Fibroblast of skin of left biceps (primary cell): Measurements from ENCODE around the gene IQCE.

Experiments used
- DNase-seq, 2 experiments: peaks; one replicate each; pipeline ENCODE4 v3.0.0-alpha.2; 2013; ENCODE audit warnings: low read depth in 2 of 2

Gene IQCE

DNA sequence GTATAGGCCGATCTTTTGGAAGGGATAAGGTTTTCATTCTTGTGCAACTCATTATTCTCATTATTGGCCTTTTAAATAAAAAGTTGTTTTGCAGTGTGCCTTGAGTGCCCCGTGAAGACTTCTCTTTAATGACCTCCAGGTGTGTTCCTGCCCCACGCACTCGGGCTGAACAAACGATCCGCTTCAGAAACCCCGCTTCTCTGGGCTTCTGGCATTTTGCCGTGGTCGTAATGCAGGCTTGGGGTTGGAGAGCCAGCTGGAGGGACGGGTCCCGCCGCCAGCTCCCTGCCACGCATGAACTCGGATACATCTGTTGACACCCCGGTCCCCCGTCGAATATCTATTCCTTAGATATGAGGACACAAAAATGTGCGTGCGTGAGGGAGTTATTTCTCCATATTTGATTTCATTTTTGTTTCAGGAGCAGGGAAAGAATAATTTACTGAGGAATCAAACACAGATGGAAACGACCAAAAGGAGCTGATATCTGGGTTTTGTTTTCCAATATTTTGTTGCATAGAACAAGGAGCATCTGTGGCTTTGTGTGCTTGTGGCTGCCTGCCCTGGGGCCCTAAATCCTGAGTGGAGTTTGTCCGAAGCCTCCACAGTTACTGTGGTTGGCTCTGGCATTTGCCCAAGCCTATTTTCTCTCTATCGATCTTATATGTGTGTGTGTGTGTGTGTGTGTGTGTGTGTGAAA, 56.0 kb downstream of the IQCE start:
- DNase-seq, result no peak

DNA sequence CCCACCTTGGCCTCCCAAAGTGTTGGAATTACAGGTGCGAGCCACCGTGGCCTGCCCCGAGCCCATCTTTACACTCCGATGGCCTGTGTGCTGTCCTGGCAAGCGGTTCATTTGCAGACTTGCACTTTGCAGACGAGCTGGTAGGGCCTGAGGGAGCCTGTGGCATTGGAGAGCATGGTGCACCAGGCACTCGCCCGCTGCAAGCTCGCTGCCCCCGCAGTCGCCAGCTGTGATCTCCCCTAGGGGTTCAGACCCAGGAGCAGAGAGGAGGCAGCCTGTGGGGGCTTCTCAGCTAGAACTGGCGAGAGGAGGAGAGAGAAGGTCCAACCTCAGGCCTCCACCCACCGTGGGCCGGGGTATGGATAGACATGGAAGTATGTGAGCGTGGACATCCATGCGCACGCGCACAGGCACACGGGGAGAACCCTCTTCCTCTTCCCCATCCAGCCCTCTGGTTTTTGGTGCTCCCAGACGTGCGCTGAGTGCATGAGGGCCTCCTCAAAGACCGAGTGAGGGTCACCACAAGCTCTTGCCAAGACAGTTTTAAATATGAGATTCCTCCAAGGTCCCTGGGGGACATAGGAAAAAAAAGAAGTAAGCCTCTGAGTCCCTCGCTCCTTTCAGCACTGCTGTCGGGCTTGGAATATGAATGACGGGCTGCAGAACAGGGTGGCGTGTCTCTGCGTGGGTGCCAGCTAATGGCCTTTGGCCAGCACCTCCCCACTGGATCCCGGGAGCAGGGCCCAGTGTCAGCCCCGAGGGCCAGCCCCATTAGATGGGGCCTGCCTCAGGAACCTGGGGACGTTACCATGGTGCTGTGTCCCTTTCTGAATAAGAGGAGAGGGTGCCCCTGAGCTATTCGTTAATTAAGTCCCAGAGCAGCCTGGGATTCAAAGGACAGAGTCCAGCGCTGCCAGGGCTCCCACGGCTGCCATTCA, 57.9 kb downstream of the IQCE start:
- no peak for DNase-seq

GRCh38 chr7:2617325-2617905, 58.6 kb downstream of the IQCE start:
- DNase-seq, result no peak

DNA sequence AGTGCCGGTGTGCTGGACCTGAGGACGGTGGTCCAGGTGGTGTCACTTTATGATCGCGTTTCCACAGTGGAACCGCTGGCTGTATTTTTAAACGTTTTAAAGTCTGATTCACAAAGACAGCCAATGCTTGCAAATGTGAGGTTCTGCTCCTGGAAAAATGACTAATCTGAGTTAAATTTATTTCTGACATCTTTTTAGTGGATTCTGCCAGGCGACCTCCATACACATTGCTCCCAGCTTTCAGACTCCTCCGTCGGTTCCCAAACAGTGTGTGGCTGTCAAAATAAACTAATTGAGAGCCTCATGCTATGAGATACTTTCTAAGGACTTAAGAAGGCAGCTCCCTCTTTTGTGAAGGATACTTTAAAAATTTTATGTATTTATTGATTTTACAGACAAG, 60.3 kb downstream of the IQCE start:
- no peak for DNase-seq

GRCh38 chr7:2621061-2621828, 62.5 kb downstream of the IQCE start:
- no peak for DNase-seq

DNA sequence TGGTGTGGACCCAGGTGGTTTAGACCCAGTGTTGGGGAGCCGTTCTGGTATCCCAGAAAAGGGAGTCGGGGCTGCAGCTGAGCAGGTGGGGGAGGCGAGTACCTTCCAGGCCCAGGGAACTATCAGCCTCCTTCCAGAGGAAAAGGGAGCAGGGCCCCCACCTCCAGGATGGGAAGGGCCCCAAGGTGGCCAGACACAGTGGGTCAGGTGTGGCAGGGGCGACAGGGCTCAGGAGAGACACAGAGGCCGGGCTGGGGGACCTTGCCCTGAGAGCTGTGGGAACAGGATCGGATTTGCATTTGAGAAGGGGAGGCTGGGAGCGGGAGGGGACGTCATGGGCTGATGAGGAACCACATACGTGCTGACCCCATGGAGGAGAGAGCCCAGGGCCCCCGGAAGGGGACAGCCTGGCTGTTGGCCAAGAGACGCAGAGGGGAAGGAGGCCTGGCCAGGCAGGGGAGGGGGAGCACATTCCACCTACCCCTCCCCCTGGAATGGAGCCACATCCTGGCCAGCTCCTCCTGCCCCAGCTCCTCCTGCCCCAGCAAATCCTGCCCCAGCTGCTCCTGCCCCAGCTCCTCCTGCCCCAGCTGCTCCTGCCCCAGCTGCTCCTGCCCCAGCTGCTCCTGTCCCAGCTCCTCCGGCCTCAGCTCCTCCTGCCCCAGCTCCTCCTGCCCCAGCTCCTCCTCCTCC, 63.3 kb downstream of the IQCE start:
- DNase-seq, result no peak

DNA sequence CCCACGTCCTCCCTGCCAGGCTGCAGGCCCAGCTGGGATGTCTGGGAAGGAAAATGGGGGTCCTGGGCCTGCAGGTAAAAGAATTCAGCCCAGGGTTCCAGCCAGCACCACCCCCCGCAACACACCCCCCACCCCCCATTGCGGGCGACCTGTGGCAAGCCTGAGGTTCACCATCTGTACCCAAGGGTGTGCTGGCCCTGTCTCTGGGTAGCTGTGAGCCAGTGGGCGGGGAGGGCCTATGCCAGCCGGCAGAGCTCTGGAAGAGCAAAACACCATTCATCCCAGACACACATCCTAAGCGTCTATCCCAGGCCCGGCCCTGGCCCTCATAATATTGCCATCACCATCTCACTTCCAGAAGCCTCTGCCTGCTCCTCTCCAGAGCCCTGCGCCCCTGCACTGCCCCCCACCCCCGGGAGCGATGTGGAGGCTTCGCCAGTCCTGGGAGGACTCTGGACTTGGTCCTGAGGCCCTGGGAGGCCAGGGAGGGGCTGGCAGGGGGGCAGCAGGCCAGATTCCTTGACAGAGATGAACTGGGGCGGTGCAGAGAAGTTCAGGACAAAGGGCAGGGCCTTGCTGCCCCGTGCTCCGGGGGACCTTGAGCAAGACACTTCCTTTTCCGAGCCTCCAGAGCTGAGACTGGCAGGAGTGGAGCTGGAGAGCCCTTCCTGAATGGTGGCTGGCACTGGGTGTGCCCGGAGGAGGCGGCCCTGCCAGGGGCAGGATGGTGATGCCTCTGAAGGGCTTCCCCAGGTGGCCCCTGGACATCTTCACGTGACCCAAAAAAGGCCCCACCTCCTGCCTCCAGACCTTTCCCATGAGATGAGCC, 64.3 kb downstream of the IQCE start:
- no peak for DNase-seq

DNA sequence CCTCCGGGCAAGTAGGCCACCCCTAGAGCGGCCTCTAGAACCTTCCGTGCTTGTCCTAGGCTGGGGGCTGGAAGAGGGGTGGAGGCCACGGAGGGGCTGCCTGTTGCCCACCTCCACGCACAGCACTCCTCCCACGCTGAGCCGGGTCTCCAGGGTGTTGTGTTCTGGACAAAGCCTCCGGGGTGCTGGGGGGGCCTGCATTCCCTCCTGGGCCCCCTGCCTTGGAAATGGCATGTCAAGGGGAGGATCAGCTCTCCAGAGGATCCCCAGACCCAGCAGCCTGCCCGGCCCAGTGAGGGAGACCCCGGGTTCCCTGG, 64.9 kb downstream of the IQCE start:
- DNase-seq, result no peak

DNA sequence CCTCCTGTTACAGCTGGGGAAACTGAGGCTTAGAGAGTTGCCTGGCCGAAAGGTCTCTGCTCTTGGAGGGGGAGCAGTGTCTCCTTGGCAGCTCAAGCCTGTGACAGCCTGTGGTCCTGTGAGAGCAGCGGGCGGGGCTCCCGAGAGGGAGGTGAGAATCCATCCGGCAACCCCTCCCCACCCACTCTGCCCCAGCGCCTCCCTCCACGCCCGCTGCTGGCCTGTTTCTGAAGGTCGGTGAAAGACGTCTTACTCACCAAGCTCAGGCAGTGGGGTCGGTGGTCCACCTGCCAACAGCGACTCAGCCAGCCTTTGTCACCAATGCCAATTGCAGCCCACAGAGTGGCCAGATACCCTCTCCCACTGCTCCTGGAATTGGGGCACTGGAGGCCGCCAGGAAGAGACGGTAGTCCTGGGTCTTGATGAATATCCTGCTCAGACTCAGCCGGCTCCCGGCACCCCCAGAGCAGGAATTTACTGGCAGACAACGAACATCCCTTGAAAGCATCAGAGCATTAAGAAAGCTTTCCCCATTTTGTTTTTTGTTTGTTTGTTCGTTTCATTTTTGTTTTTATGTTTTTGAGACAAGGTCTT, 65.6 kb downstream of the IQCE start:
- DNase-seq, result no peak

GRCh38 chr7:2626498-2627117, 67.8 kb downstream of the IQCE start:
- DNase-seq, result no peak

- no peak for DNase-seq
These were observed 68.7 kb downstream of the IQCE start for GRCh38 chr7:2627258-2628129.

GRCh38 chr7:2628130-2628482, 69.3 kb downstream of the IQCE start:
- DNase-seq, result no peak

- no peak for DNase-seq
These were observed 70.1 kb downstream of the IQCE start for GRCh38 chr7:2628891-2629290.

- no peak for DNase-seq
These were observed 71.2 kb downstream of the IQCE start for GRCh38 chr7:2629746-2630681.

GRCh38 chr7:2631946-2632732, 73.4 kb downstream of the IQCE start, which contains the start of gene TTYH3:
TSS of gene TTYH3 (plus strand) at chr7:2631986. CDS start at chr7:2632156, 170 bp downstream.
- no peak for DNase-seq

GRCh38 chr7:2632733-2633537, 74.2 kb downstream of the IQCE start:
- DNase-seq, result peak in 1 of 2 experiments; percentile 39
